ENCODE results near the gene AKAP13. TPM values are rescaled to one million over a fixed set of nuclear protein-coding genes. Genes with fewer than 3 reads are reported as not detected.

AKAP13 gene
- total and polyA plus RNA-seq, 3 donors from 2014 or later = 79.5 to 207 (median 187) TPM

GRCh38 chr15:85407421-85408269, 27.2 kb downstream of the AKAP13 start:
- no peaks in the 10 kb centered on the region for H3K36me3 ChIP-seq (ENCODE audit: low read depth, missing control alignments)
- H3K27me3 ChIP-seq = no peaks in the 10 kb centered on the region
- intact Hi-C loops (cut with DNase I; ENCODE audit: low total_unique reads) = no loop called here
- no peaks in the 10 kb centered on the region for H3K9me3 ChIP-seq
- 90% methylated on average over 6 of the region's 6 CpGs for WGBS, 2 donors
- DNase-seq = no peak
- TF ChIP-seq POLR2A (IDR thresholded peaks at IDR 0.05) = no peak
- TF ChIP-seq CTCF (IDR thresholded peaks at IDR 0.05) = no peak
- H3K27ac ChIP-seq = no peak overlapping the region
- H3K4me1 ChIP-seq = peaks cover 19% of the 10 kb centered on the region
- no peak overlapping the region for H3K4me3 ChIP-seq

- WGBS, 2 donors = 78 to 94% methylated on average over 6 of the region's 6 CpGs
- no peak for DNase-seq
- intact Hi-C loops (cut with DNase I; ENCODE audit: low total_unique reads) = no loop called here
- H3K27me3 ChIP-seq = no peaks in the 10 kb centered on the region
- no peak overlapping the region for H3K27ac ChIP-seq
- H3K4me1 ChIP-seq = peaks cover 17% of the 10 kb centered on the region
- H3K9me3 ChIP-seq = no peaks in the 10 kb centered on the region
- H3K36me3 ChIP-seq (ENCODE audit: low read depth, missing control alignments) = no peaks in the 10 kb centered on the region
- no peak overlapping the region for H3K4me3 ChIP-seq
- TF ChIP-seq CTCF (IDR thresholded peaks at IDR 0.05) (no peak), POLR2A (IDR thresholded peaks at IDR 0.05) (no peak)
These were observed 27.9 kb downstream of the AKAP13 start for GRCh38 chr15:85408270-85408746.

- H3K4me3 ChIP-seq = no peak overlapping the region
- DNase-seq = no peak
- 23 to 27% methylated on average over 3 of the region's 3 CpGs for WGBS, 2 donors
- peak overlapping the region in 1 of 2 donors; percentile 50 for H3K27ac ChIP-seq
- H3K4me1 ChIP-seq = peaks cover 13% of the 10 kb centered on the region
- no peaks in the 10 kb centered on the region for H3K36me3 ChIP-seq (ENCODE audit: low read depth, missing control alignments)
- H3K27me3 ChIP-seq = no peaks in the 10 kb centered on the region
- intact Hi-C loops (cut with DNase I; ENCODE audit: low total_unique reads) = no loop called here
- H3K9me3 ChIP-seq = no peaks in the 10 kb centered on the region
- TF ChIP-seq POLR2A (IDR thresholded peaks at IDR 0.05) (no peak), CTCF (IDR thresholded peaks at IDR 0.05) (no peak)
These were observed 31.7 kb downstream of the AKAP13 start for GRCh38 chr15:85412066-85412465.

- TF ChIP-seq CTCF (IDR thresholded peaks at IDR 0.05) = no peak
- no peak for TF ChIP-seq POLR2A (IDR thresholded peaks at IDR 0.05)
- intact Hi-C loops (cut with DNase I; ENCODE audit: low total_unique reads) = no loop called here
- no peaks in the 10 kb centered on the region for H3K27me3 ChIP-seq
- H3K27ac ChIP-seq = peak overlapping the region; percentile 22 to 50
- H3K9me3 ChIP-seq = no peaks in the 10 kb centered on the region
- H3K4me3 ChIP-seq = no peak overlapping the region
- peak; percentile 50 for DNase-seq
- no peaks in the 10 kb centered on the region for H3K36me3 ChIP-seq (ENCODE audit: low read depth, missing control alignments)
- 51 to 61% methylated on average over 14 of the region's 14 CpGs for WGBS, 2 donors
- H3K4me1 ChIP-seq = peaks cover 13% of the 10 kb centered on the region
These were observed 32.8 kb downstream of the AKAP13 start for GRCh38 chr15:85412956-85413854.

Measured in testis (tissue), 3 donors.